ENCODE results near the gene PAM. TPM values are rescaled to one million over a fixed set of nuclear protein-coding genes. Genes with fewer than 3 reads are reported as not detected.

PAM gene
- total and polyA plus RNA-seq, 2 donors (not counting 3 experiments of a cell fraction or from before 2014, with no cell fraction given): 118 to 176 TPM

DNA sequence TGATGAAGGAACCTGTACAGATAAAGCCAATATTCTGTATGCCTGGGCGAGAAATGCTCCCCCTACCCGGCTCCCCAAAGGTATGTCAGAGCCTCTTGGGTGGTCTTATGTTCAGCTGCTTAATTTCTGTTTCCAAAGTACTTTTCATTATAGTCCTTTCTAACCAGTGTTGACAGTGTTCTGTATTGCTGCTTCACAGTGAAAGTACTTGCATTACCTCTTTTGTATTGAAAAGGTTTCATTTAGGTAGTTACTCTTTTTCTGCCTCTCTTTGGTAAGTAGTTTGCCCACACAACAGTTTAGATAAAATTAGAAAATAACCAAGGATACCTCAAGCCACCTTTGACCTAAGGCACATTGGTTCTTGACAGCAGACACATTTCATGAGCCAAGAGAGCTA is 169.9 kb downstream of the PAM start:
- no peaks in the 10 kb centered on the region for H3K27me3 ChIP-seq (ENCODE audit: control insufficient read depth in 2 of 2, insufficient read depth in 2 of 2, low read length in 2 of 2)
- ChIA-PET CTCF (no interaction called here), POLR2A (no interaction called here)
- DNase-seq (ENCODE audit: low read depth, low spot score) (no peak), FAIRE-seq (no peak)
- TF ChIP-seq EZH2 (IDR thresholded peaks at IDR 0.05; ENCODE audit: borderline replicate concordance, low read depth, low read length, severe bottlenecking) (no peak), FOS (IDR thresholded peaks at IDR 0.05; ENCODE audit: borderline replicate concordance, insufficient read depth, low read length) (no peak)
- H3K4me1 ChIP-seq (ENCODE audit: control insufficient read depth, extremely low read depth, insufficient read depth, low read length): peaks cover 3% of the 10 kb centered on the region
- intact Hi-C loops (cut with micrococcal nuclease) (loop anchor here (5.0 kb wide), 1 partner anchor 97 kb away; no protein-coding TSS in a partner anchor), dilution Hi-C loops (cut with MboI; ENCODE audit: extremely low pct_ligation_motif_present, low sequenced_read_pairs) (no loop called here)
- BruUV-seq (replicated peaks): no TSS peak
- H3K4me2 ChIP-seq (ENCODE audit: insufficient read depth, low read length): no peak overlapping the region
- no peaks in the 10 kb centered on the region for H3K79me2 ChIP-seq (ENCODE audit: control insufficient read depth, insufficient read depth, low read length)
- no peaks in the 10 kb centered on the region for H3K9me1 ChIP-seq (replicated peaks; ENCODE audit: control insufficient read depth, extremely low read depth, insufficient read depth, low read length)
- H3K4me3 ChIP-seq (replicated peaks in 1 of 3; ENCODE audit: insufficient read depth in 1 of 3, low read depth in 1 of 3, low read length in 3 of 3): no peak overlapping the region
- H3K36me3 ChIP-seq (ENCODE audit: control insufficient read depth in 2 of 2, extremely low read depth in 1 of 2, insufficient read depth in 2 of 2, low read length in 2 of 2): peaks cover 2 to 6% of the 10 kb centered on the region in 2 experiments
- no peak overlapping the region for H3K27ac ChIP-seq (ENCODE audit: insufficient read depth, low read depth, low read length)
- no peak overlapping the region for H2AFZ ChIP-seq (ENCODE audit: low read depth, low read length)
- H3K9me3 ChIP-seq (replicated peaks; ENCODE audit: control insufficient read depth, insufficient read depth, low read length): no peaks in the 10 kb centered on the region
- H4K20me1 ChIP-seq (replicated peaks; ENCODE audit: control insufficient read depth, extremely low read depth, insufficient read depth, low read length): no peaks in the 10 kb centered on the region
- H3K9ac ChIP-seq (replicated peaks; ENCODE audit: extremely low read depth, insufficient read depth, low read length): no peak overlapping the region

DNA sequence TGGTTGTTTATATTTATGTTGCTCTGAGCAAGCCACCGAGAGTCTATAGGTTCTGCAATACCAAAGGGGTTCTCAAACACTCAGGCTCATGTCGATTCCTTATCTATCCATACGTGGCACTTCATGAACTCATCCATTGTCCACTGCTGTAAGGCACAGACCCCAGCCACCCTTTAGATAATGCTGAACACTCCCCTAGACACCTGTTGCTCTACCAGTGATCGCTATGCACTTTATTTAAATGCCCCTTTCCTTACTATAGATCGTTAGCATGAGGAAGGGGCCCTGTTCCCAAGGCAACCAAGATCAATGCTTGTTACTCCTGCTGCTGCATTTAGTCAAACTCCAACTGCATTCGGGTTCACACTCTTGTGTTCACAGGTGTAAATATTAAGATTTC is 171.9 kb downstream of the PAM start:
- FAIRE-seq (no peak), DNase-seq (ENCODE audit: low read depth, low spot score) (no peak)
- Histone ChIP-seq H3K9me1 (replicated peaks; ENCODE audit: control insufficient read depth, extremely low read depth, insufficient read depth, low read length) (no peaks in the 10 kb centered on the region), H3K27me3 (ENCODE audit: control insufficient read depth in 2 of 2, insufficient read depth in 2 of 2, low read length in 2 of 2) (no peaks in the 10 kb centered on the region), H3K4me1 (ENCODE audit: control insufficient read depth, extremely low read depth, insufficient read depth, low read length) (no peaks in the 10 kb centered on the region), H3K9ac (replicated peaks; ENCODE audit: extremely low read depth, insufficient read depth, low read length) (no peak overlapping the region), H3K36me3 (ENCODE audit: control insufficient read depth in 2 of 2, extremely low read depth in 1 of 2, insufficient read depth in 2 of 2, low read length in 2 of 2) (peaks cover 2 to 6% of the 10 kb centered on the region in 2 experiments), H3K27ac (ENCODE audit: insufficient read depth, low read depth, low read length) (no peak overlapping the region), H3K4me3 (replicated peaks in 1 of 3; ENCODE audit: insufficient read depth in 1 of 3, low read depth in 1 of 3, low read length in 3 of 3) (no peak overlapping the region), H3K9me3 (replicated peaks; ENCODE audit: control insufficient read depth, insufficient read depth, low read length) (no peaks in the 10 kb centered on the region), H3K4me2 (ENCODE audit: insufficient read depth, low read length) (no peak overlapping the region), H2AFZ (ENCODE audit: low read depth, low read length) (no peak overlapping the region), H3K79me2 (ENCODE audit: control insufficient read depth, insufficient read depth, low read length) (no peaks in the 10 kb centered on the region), H4K20me1 (replicated peaks; ENCODE audit: control insufficient read depth, extremely low read depth, insufficient read depth, low read length) (no peaks in the 10 kb centered on the region)
- BruUV-seq (replicated peaks): no TSS peak
- POLR2A ChIA-PET: no interaction called here
- dilution Hi-C loops (cut with MboI; ENCODE audit: extremely low pct_ligation_motif_present, low sequenced_read_pairs) (no loop called here), intact Hi-C loops (cut with micrococcal nuclease) (loop anchor here (5.0 kb wide), 1 partner anchor 95 kb away; no protein-coding TSS in a partner anchor)
- CTCF ChIA-PET: no interaction called here
- TF ChIP-seq MYC (IDR thresholded peaks at IDR 0.05; ENCODE audit: low read depth, low read length) (no peak), FOS (IDR thresholded peaks at IDR 0.05; ENCODE audit: borderline replicate concordance, insufficient read depth, low read length) (no peak), GATA2 (IDR thresholded peaks at IDR 0.05; ENCODE audit: insufficient read depth, insufficient read length, low read depth, low read length) (no peak), JUN (IDR thresholded peaks at IDR 0.05; ENCODE audit: borderline replicate concordance, insufficient read depth, insufficient read length, low read depth) (no peak), POLR2A (IDR thresholded peaks at IDR 0.05; ENCODE audit: low read depth, low read length) (no peak)
- TF ChIP-seq, protein P1, sequence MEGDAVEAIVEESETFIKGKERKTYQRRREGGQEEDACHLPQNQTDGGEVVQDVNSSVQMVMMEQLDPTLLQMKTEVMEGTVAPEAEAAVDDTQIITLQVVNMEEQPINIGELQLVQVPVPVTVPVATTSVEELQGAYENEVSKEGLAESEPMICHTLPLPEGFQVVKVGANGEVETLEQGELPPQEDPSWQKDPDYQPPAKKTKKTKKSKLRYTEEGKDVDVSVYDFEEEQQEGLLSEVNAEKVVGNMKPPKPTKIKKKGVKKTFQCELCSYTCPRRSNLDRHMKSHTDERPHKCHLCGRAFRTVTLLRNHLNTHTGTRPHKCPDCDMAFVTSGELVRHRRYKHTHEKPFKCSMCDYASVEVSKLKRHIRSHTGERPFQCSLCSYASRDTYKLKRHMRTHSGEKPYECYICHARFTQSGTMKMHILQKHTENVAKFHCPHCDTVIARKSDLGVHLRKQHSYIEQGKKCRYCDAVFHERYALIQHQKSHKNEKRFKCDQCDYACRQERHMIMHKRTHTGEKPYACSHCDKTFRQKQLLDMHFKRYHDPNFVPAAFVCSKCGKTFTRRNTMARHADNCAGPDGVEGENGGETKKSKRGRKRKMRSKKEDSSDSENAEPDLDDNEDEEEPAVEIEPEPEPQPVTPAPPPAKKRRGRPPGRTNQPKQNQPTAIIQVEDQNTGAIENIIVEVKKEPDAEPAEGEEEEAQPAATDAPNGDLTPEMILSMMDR (IDR thresholded peaks at IDR 0.05; ENCODE audit: extremely low read depth in 1 of 2, insufficient read depth in 1 of 2, low read depth in 1 of 2, low read length in 2 of 2): no peak
